Mucosa of descending colon (tissue), 3 donors: ENCODE measurements around the gene CPA3. TPM values are rescaled to one million over a fixed set of nuclear protein-coding genes. Genes with fewer than 3 reads are reported as not detected.

ENCODE experiments used
- ATAC-seq: fragments of 200-7000 bp; cut with Tn5 transposase; one replicate; pipeline ENCODE4 v1.9.1; 2020; ENCODE audit warnings: mild to moderate bottlenecking, moderate library complexity
- DNase-seq, 3 donors: peaks; one replicate each; pipeline ENCODE4 v3.0.0-alpha.2; 2020
- H3K36me3 ChIP-seq: fragments of 200-600 bp; one replicate; pipeline ENCODE4 v1.8.0; 2021; ENCODE audit warnings: low read depth, mild to moderate bottlenecking
- H3K4me1 ChIP-seq: fragments of 200-600 bp; one replicate; pipeline ENCODE4 v1.8.0; 2021; ENCODE audit warnings: low read depth, mild to moderate bottlenecking
- H3K4me3 ChIP-seq: fragments of 200-600 bp; one replicate; pipeline ENCODE4 v1.8.0; 2021; ENCODE audit warnings: mild to moderate bottlenecking
- H3K9me3 ChIP-seq: fragments of 200-600 bp; one replicate; pipeline ENCODE4 v1.8.0; 2021; ENCODE audit warnings: mild to moderate bottlenecking
- CTCF ChIP-seq: fragments of 200-600 bp; IDR thresholded peaks from one replicate; pipeline ENCODE4 v1.8.0; 2022; ENCODE audit warnings: antibody characterized with exemption, mild to moderate bottlenecking
- intact Hi-C, 2 donors: fragments of 100-400 bp; cut with DNase I in 1 of 2; cut with micrococcal nuclease in 1 of 2; formaldehyde crosslinking; loops; one replicate each; pipeline versions ENCODE4 v1.11.0 to v1.11.1; 2022; cut with DNase I, micrococcal nuclease
- long read RNA-seq, 2 donors: library from polyadenylated mRNA; unstranded; transcript quantifications; one replicate each; pipeline ENCODE4 v2.0.0, GENCODE V29; 2019 to 2021
- total RNA-seq, 3 donors: library from RNA; stranded (reverse); fragmentation: NEBNext Ultra II Directional in 2 of 3; extraction: Animal tissue kit (Norgen Biotek cat#: 25700) in 2 of 3; gene quantifications; one replicate each; pipeline versions ENCODE4 v1.2.1 to v1.2.4, GENCODE V29; 2021 to 2023
- donor health status: DM: no; HTN: no; CAD: no; lungs with moderate emphysema.
- donor health status: DM: no; HTN: no; CAD: no.
- donor health status: DM: no; HTN: yes; CAD: no.

Gene CPA3
- 10 to 100 TPM in 2 of 3 donors, 1 to 10 TPM in 1; 1.8 to 20.6 (median 13.8) TPM for total RNA-seq
- long read RNA-seq, donor 1, partial matches to known transcripts, result 0 of 1 reads
- long read RNA-seq, donor 1, other reads (novel, unspliced or antisense), result 0 of 1 reads
- long read RNA-seq, donor 2, partial matches to known transcripts, result 0 of 6 reads
- long read RNA-seq, donor 2, other reads (novel, unspliced or antisense), result 1 of 6 reads

- Histone ChIP-seq H3K36me3 (no peaks in the 10 kb centered on the region), H3K4me3 (no peak within 1 kb of the TSS), H3K9me3 (no peaks in the 10 kb centered on the region), H3K4me1 (no peaks in the 10 kb centered on the region)
- intact Hi-C loops, result no loop called here
- ATAC-seq (no peak), DNase-seq (no peak)
- no peak for TF ChIP-seq CTCF
Observed at GRCh38 chr3:148865049-148865448, at the start of gene CPA3. TSS of gene CPA3 (plus strand) at chr3:148865296. CDS start at chr3:148865308, 12 bp downstream.

DNA sequence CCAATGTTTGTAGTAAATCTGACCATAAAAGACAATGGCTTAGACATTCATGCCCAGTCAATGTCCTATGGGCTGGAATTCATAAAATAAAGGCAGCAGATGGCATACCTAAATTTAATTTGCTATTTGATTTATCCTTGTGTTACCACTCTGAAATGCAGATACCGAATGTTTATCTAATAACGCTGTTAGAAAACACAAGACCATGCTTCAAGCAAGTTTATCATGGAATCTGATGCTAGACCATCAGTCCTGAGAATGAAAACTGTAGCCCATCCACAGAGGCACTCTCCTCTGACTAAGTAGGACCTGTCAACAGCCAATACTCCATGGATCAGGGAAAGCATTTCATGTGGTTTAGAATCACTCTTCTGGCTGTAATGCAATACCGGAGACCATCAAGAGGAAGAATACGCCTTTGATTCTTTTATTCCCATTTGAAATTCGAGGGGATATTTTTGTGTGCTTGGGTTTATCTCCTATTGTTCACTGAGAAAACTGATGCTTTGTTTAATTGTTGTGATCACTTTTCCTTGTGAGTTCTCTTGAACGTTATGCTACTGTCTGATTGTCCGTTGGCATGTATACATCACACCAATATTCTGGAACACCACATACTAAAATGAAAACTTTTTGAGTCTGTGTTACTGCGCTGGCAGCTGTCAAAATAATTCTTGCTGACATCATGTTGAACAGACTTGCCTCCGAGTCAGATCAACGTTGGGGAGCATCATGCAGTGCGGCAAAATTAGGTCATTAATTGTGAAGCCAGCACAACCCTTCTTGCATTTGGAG is 49.6 kb upstream of the CPA3 start:
- H3K4me1 ChIP-seq, result no peaks in the 10 kb centered on the region
- no peak overlapping the region for H3K4me3 ChIP-seq
- no peaks in the 10 kb centered on the region for H3K36me3 ChIP-seq
- intact Hi-C loops, result no loop called here
- TF ChIP-seq CTCF, result no peak
- DNase-seq (no peak), ATAC-seq (no peak)
- no peaks in the 10 kb centered on the region for H3K9me3 ChIP-seq

DNA sequence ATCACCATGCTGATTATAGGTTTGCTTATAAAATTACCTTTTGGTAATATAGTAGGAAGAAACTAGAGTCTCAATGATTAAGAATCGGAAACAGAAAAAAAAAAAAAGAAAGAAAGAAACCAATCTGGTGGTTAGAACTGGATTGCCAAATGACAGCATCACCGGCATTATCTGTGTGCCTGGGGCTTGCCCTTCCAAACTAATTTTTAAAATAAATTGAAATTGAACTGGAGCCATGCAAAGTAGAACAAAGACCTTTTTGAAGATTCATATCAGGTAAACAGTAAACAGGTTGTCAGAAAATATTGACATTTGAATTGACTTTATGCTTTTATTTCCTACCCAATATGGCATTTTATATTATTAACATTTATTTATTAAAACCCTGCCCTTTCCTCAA is 48.7 kb upstream of the CPA3 start:
- H3K4me1 ChIP-seq, result no peaks in the 10 kb centered on the region
- no peaks in the 10 kb centered on the region for H3K36me3 ChIP-seq
- no peaks in the 10 kb centered on the region for H3K9me3 ChIP-seq
- H3K4me3 ChIP-seq, result no peak overlapping the region
- ATAC-seq (no peak), DNase-seq (no peak)
- intact Hi-C loops, result no loop called here
- TF ChIP-seq CTCF, result no peak

DNA sequence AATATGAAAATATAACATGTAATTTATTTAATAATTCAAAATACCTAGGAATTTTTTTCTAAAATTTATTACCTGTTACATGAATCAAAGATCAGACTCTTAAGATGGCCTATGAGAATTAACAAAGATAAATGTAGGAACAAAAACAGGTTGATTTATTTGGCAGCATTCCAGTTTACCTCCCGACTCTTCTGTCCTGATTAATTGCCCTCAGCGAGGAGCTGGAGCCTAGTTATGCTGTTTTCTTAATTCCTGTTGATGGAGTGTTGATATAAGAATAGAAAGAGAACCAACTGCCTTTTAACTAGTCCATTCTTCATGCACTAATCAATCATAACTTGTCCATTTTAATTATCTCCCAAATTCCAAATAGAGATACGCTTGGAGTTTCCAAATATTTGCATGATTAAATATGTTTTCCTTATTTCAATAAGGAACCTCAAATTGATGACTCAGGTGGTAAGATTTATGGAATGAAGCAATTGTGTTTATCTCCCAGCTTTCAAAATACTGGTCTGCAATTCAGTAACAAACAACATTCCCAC is 48.0 kb upstream of the CPA3 start:
- no peak for DNase-seq
- Histone ChIP-seq H3K4me3 (no peak overlapping the region), H3K4me1 (no peaks in the 10 kb centered on the region), H3K36me3 (no peaks in the 10 kb centered on the region), H3K9me3 (no peaks in the 10 kb centered on the region)
- no peak for TF ChIP-seq CTCF
- no peak for ATAC-seq
- intact Hi-C loops, result no loop called here

GRCh38 chr3:148820361-148821245 is 44.5 kb upstream of the CPA3 start:
- no peak for TF ChIP-seq CTCF
- no peak for ATAC-seq
- no peaks in the 10 kb centered on the region for H3K36me3 ChIP-seq
- no peaks in the 10 kb centered on the region for H3K4me1 ChIP-seq
- H3K9me3 ChIP-seq, result no peaks in the 10 kb centered on the region
- intact Hi-C loops, result no loop called here
- H3K4me3 ChIP-seq, result no peak overlapping the region
- no peak for DNase-seq
